Esophagus squamous epithelium (tissue), 5 donors: ENCODE measurements around the gene CDKAL1. TPM values are rescaled to one million over a fixed set of nuclear protein-coding genes. Genes with fewer than 3 reads are reported as not detected.

ENCODE experiments used
- DNase-seq: peaks from one replicate; lab custom pipeline; 2025; lab: John Stamatoyannopoulos, UW
- H3K27ac ChIP-seq, 4 donors: fragments of 200-600 bp; sonication (generic); one replicate each; pipeline ENCODE4 v1.5.1; 2016 to 2019; ENCODE audit warnings: mild to moderate bottlenecking in 1 of 4
- H3K27me3 ChIP-seq, 4 donors: fragments of 200-600 bp; sonication (generic); 1 replicate in 3 of 4; 2 replicates in 1 of 4; pipeline versions ENCODE4 v1.5.1 to v1.6.0; 2017 to 2021; ENCODE audit warnings: antibody characterized with exemption in 1 of 4
- H3K36me3 ChIP-seq, 3 donors: fragments of 200-600 bp; sonication (generic); one replicate each; pipeline ENCODE4 v1.5.1; 2016 to 2019
- H3K4me1 ChIP-seq, 3 donors: fragments of 200-600 bp; sonication (generic); one replicate each; pipeline ENCODE4 v1.5.1; 2017 to 2019
- H3K4me3 ChIP-seq, 4 donors: fragments of 200-600 bp; sonication (generic); 1 replicate in 3 of 4; 2 replicates in 1 of 4; pipeline ENCODE4 v1.5.1; 2016 to 2019; ENCODE audit warnings: mild to moderate bottlenecking in 2 of 4, moderate library complexity in 1 of 4
- H3K9me3 ChIP-seq, 3 donors: fragments of 200-600 bp; sonication (generic); one replicate each; pipeline ENCODE4 v1.5.1; 2016 to 2019
- POLR2A ChIP-seq, 4 donors: fragments of 450-650 bp; IDR thresholded peaks; one replicate each; pipeline ENCODE4 v1.6.1; 2017; ENCODE audit warnings: antibody characterized with exemption in 4 of 4, mild to moderate bottlenecking in 4 of 4, moderate library complexity in 3 of 4
- WGBS, 2 donors: methylation state at CpG; one replicate each; pipeline ENCODE4 v1.1.5; 2018; 5-methylcytosine and 5-hydroxymethylcytosine counted together
- intact Hi-C: fragments of 100-400 bp; cut with DNase I; formaldehyde crosslinking; loops from one replicate; pipeline ENCODE4 v1.15.0; 2022
- total RNA-seq, 4 donors: library from RNA; depleted of rRNA; stranded (reverse); fragments of >200 nt; gene quantifications; one replicate each; pipeline ENCODE4 v1.1.0, GENCODE V29; 2016
- TF ChIP-seq, protein P1 (sequence below), 6 experiments: fragments of 450-650 bp in 4 of 6; fragments of 200-600 bp in 2 of 6; sonication (generic) in 2 of 6; IDR thresholded peaks; one replicate each; pipeline ENCODE4 v1.5.1; 2016 to 2019; ENCODE audit warnings: antibody characterized with exemption in 6 of 6, mild to moderate bottlenecking in 4 of 6, moderate library complexity in 4 of 6
- donor health status: DM: yes; HTN: yes; CAD: no.

Gene CDKAL1
- total RNA-seq, 4 donors from 2014 or later, result 6.5 to 13.0 (median 10.7) TPM

DNA sequence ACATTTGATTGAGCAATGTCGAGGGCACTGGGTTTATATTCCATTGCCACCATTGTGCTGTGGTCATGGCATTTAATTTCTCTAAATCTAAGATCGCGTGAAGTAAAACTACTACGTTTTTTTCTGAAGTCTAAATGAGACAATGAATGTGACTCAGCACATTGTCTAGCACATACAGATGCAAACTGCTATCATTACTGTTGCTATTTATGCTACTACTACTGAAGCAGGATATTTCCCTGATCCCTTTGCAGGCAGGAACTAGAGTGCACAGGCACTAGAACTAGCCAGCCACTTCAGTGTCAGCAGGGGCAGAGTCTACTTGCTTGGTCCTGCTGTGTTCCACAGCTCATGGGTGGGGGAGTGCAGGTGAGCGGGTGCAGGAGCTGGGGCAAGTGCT is 449.7 kb downstream of the CDKAL1 start:
- 93 to 95% methylated on average over 4 to 5 of the region's 5 CpGs for WGBS, 2 donors
- no peaks in the 10 kb centered on the region for H3K4me1 ChIP-seq
- no peak overlapping the region for H3K4me3 ChIP-seq
- H3K36me3 ChIP-seq, result peaks cover 0 to 7% (median 0%) of the 10 kb centered on the region in 3 donors
- no peak overlapping the region for H3K27ac ChIP-seq
- no peak for DNase-seq
- H3K9me3 ChIP-seq, result peaks cover 0 to 13% (median 0%) of the 10 kb centered on the region in 3 donors
- H3K27me3 ChIP-seq, result no peaks in the 10 kb centered on the region
- intact Hi-C loops, result no loop called here
- TF ChIP-seq, protein P1, sequence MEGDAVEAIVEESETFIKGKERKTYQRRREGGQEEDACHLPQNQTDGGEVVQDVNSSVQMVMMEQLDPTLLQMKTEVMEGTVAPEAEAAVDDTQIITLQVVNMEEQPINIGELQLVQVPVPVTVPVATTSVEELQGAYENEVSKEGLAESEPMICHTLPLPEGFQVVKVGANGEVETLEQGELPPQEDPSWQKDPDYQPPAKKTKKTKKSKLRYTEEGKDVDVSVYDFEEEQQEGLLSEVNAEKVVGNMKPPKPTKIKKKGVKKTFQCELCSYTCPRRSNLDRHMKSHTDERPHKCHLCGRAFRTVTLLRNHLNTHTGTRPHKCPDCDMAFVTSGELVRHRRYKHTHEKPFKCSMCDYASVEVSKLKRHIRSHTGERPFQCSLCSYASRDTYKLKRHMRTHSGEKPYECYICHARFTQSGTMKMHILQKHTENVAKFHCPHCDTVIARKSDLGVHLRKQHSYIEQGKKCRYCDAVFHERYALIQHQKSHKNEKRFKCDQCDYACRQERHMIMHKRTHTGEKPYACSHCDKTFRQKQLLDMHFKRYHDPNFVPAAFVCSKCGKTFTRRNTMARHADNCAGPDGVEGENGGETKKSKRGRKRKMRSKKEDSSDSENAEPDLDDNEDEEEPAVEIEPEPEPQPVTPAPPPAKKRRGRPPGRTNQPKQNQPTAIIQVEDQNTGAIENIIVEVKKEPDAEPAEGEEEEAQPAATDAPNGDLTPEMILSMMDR (IDR thresholded peaks at IDR 0.05), result no peak
- TF ChIP-seq POLR2A (IDR thresholded peaks at IDR 0.05), result no peak

DNA sequence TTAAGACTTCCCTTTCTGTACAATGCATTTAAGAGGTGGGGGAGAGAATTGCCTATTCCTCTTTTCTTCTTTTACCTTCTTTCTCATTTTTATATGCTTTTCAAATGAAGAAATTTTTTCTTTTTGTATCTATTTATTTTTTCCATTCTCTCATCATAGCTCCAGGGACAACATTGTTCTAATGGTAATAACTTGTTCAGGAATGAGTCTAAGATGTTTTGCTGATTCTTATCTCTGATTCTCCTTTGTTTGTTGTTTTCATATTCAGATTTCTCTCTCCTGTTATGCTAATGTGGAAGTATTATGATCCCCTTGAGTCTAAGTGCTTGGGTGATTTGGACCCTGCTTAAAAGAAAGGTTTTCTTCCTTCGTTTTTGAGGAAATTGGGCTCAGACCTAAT is 451.6 kb downstream of the CDKAL1 start:
- intact Hi-C loops, result no loop called here
- Histone ChIP-seq H3K9me3 (peaks cover 0 to 13% (median 0%) of the 10 kb centered on the region in 3 donors), H3K4me1 (no peaks in the 10 kb centered on the region), H3K4me3 (no peak overlapping the region), H3K27ac (no peak overlapping the region), H3K36me3 (peaks cover 0 to 7% (median 0%) of the 10 kb centered on the region in 3 donors), H3K27me3 (no peaks in the 10 kb centered on the region)
- no peak for TF ChIP-seq POLR2A (IDR thresholded peaks at IDR 0.05)
- TF ChIP-seq, protein P1 (IDR thresholded peaks at IDR 0.05), result no peak
- no peak for DNase-seq
- 91 to 97% methylated on average over 1 of the region's 1 CpG for WGBS, 2 donors

DNA sequence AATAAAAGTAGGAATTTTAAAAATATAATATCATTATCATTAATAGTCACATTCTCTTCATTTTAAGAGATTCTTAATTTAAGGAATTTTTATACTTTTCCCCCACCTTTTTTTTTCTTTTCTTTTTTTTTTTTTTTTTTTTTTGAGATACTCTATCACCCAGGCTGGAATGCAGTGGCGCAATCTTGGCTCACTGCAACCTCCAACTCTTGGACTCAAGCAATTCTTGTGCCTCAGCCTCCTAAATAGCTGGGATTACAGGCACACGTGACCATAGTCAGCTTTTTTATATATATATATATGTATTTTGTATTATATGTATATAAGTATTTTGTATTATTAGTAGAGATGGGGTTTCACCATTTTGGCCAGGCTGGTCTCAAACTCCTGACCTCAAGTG is 457.7 kb downstream of the CDKAL1 start:
- Histone ChIP-seq H3K9me3 (no peaks in the 10 kb centered on the region), H3K4me1 (peaks cover 0 to 2% (median 0%) of the 10 kb centered on the region in 3 donors), H3K27me3 (no peaks in the 10 kb centered on the region), H3K4me3 (no peak overlapping the region), H3K36me3 (peaks cover 0 to 10% (median 0%) of the 10 kb centered on the region in 3 donors), H3K27ac (no peak overlapping the region)
- TF ChIP-seq POLR2A (IDR thresholded peaks at IDR 0.05), result no peak
- TF ChIP-seq, protein P1 (IDR thresholded peaks at IDR 0.05), result no peak
- intact Hi-C loops, result no loop called here
- 65 to 69% methylated on average over 2 of the region's 2 CpGs for WGBS, 2 donors
- DNase-seq, result no peak

DNA sequence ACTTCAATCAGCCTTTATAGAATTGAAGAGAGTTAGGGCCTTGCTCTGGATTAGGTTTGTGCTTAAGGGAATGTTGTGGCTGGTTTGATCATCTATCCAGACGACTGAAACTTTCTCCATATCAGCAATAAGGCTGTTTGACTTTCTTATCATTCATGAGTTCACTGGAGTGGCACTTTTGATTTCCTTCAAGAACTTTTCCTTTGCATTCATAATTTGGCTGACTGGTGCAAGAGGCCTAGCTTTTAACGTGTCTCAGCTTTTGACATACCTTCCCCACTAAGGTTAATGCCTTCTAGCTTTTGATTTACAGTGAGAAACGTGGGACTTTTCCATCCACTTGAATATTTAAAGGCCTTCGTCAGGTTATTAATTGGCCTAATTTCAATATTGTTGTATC is 461.8 kb downstream of the CDKAL1 start:
- intact Hi-C loops, result no loop called here
- 93 to 97% methylated on average over 4 of the region's 4 CpGs for WGBS, 2 donors
- Histone ChIP-seq H3K4me3 (no peak overlapping the region), H3K9me3 (no peaks in the 10 kb centered on the region), H3K27me3 (no peaks in the 10 kb centered on the region), H3K27ac (no peak overlapping the region), H3K36me3 (peaks cover 0 to 10% (median 0%) of the 10 kb centered on the region in 3 donors), H3K4me1 (peaks cover 0 to 6% (median 0%) of the 10 kb centered on the region in 3 donors)
- no peak for TF ChIP-seq POLR2A (IDR thresholded peaks at IDR 0.05)
- no peak for DNase-seq

DNA sequence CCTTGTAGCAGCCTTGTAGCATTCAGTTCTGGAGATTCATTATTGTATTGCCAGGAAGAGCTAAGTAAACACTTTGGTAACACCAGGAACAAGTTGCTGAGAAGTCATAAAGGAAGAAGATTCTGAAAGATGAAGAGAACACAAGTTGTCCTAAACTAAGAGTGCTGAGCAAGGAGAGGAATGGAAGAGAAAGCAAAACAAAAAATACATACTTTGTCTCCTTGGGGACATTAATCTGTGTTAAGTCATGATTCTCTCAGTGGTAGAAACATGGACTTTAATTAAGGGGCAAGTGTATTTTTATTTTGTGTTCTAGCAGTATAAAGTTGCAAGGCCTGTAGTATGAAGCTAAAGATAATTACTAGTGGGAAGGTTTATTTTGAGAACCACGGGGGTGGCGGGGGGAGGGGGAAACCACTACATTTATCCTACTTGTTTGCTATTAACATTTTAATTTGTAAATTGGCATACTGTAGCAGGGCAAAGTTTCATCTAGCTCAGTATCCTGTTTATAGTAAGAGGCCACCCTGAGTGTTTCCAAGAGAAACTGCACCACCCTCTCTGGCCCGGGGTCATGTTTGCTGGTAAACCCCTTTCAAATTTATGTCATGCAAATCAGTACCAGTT is 463.0 kb downstream of the CDKAL1 start:
- no peak overlapping the region for H3K27ac ChIP-seq
- intact Hi-C loops, result no loop called here
- no peaks in the 10 kb centered on the region for H3K9me3 ChIP-seq
- 53 to 71% methylated on average over 3 of the region's 3 CpGs for WGBS, 2 donors
- no peak for DNase-seq
- peaks cover 0 to 10% (median 0%) of the 10 kb centered on the region in 3 donors for H3K36me3 ChIP-seq
- no peak overlapping the region for H3K4me3 ChIP-seq
- TF ChIP-seq, protein P1 (IDR thresholded peaks at IDR 0.05), result no peak
- TF ChIP-seq POLR2A (IDR thresholded peaks at IDR 0.05), result no peak
- H3K27me3 ChIP-seq, result no peaks in the 10 kb centered on the region
- peaks cover 0 to 16% (median 0%) of the 10 kb centered on the region in 3 donors for H3K4me1 ChIP-seq
